GM12801 (cell line): ENCODE results near the gene SNX30.

Experiments
- TF ChIP-seq, protein P1 (sequence below): IDR thresholded peaks from one replicate; pipeline ENCODE4 v1.5.1; 2011; ENCODE audit warnings: control low read depth; ENCODE audit not compliant: insufficient read length; ENCODE audit errors: extremely low read depth

Gene SNX30

DNA sequence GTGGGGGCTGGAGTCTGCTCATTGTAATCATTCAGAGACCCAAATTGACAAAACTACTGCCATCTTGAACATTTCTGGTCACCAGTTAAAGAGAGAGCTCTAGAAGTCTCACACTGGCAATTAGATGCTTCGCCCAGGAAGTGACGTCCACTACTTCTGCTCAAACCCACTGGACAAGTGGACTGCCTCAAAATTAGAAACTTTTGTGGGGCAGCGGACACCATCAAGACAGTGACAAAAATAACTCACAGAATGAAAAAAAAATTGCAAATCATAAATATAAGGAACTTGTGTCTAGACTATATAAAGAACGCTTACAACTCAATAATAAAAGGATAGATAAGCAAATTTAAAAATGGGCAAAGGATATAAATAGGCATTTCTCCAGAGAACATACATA lies 149.9 kb downstream of the SNX30 start:
- TF ChIP-seq, protein P1, sequence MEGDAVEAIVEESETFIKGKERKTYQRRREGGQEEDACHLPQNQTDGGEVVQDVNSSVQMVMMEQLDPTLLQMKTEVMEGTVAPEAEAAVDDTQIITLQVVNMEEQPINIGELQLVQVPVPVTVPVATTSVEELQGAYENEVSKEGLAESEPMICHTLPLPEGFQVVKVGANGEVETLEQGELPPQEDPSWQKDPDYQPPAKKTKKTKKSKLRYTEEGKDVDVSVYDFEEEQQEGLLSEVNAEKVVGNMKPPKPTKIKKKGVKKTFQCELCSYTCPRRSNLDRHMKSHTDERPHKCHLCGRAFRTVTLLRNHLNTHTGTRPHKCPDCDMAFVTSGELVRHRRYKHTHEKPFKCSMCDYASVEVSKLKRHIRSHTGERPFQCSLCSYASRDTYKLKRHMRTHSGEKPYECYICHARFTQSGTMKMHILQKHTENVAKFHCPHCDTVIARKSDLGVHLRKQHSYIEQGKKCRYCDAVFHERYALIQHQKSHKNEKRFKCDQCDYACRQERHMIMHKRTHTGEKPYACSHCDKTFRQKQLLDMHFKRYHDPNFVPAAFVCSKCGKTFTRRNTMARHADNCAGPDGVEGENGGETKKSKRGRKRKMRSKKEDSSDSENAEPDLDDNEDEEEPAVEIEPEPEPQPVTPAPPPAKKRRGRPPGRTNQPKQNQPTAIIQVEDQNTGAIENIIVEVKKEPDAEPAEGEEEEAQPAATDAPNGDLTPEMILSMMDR: no peak

DNA sequence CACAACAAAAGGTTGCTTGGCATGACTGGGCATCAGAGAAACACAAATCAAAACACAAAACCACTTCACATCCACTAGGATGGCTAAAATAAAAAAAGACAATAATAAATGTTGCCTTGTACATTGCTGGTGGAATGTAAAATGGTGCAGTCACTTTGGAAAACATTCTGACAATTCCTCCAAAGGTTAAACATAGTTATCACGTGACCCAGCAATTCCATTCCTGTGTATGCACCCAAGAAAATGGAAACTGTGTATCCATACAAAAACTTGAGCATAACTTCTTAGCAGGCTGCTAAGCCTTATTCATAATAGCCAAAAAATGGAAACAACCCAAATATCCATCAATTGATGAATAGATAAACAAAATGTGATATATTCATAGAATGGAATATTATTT lies 150.3 kb downstream of the SNX30 start:
- TF ChIP-seq, protein P1: no peak

DNA sequence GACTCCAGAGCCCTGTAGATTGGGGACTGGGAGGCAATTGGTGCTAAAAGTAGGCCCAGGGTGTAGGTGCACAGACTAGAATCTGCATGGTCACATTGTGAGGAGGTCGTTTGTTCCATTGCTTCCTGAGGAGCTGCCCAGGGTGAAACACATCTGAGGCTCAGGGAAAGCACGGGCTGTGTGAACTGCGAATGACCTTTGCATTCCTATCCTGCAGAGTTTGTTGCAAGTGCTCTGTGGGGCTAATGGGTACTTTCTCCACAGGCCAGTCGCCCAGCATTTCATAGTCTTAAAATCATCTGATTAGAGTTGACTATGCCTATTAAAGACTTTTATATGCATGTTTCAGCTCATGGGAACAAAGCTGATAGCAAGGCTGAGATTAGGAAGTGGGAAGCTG lies 154.5 kb downstream of the SNX30 start:
- TF ChIP-seq, protein P1: no peak

DNA sequence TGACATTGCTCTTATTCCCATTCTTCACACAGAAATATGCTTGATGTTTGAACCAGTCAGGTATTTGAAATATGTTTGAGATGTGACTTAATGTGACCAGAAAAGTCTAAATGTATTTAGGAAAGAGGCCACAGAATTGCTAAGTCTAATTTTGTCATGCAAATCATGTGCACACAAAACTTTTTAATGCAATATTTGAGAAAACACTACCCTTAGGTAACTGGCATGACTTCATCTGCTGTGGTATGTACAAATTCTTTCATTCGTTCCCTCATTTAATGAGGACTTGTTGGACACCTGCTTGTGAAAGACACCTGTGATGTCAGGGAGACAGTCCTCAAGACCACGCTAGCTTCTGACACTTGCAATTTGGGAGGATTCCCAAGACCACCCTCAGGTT lies 161.2 kb downstream of the SNX30 start:
- TF ChIP-seq, protein P1: no peak

DNA sequence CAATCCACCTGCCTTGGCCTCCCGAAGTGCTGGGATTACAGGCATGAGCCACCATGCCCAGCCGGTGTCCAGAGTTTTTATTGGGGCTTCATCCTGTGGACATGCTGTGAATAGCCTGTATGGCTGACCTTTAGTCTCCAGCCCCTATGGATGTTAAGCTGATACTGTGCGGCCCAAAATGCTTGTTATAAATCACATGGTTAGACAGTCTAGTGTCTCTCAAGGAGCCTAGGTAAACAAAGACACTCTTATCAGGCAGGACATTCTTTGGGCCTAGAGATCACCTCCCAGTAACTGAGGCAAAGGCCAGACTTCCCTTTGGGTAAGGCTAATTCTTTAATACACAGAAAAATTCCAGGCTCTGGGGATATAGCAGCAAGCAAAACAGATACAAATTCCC lies 162.1 kb downstream of the SNX30 start:
- TF ChIP-seq, protein P1: no peak

DNA sequence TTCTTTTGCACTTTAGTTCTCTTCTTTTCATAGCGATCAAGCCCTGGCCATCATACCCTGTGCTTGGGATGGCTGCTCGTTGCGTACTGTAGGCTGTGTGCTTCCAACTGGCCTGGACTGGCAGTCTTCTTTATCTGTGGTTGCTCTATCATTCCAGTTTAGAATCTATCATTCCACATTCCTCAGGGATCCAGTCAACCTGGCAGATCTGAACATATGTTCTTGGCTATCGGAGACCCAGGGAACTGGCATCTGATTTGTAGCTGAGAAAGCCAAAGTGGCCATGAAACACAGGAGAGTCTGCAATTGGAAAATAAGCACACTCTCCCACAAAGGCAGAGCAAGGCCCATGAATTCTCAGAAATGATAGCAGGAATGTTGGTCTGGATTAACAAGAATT lies 162.8 kb downstream of the SNX30 start:
- TF ChIP-seq, protein P1: no peak

DNA sequence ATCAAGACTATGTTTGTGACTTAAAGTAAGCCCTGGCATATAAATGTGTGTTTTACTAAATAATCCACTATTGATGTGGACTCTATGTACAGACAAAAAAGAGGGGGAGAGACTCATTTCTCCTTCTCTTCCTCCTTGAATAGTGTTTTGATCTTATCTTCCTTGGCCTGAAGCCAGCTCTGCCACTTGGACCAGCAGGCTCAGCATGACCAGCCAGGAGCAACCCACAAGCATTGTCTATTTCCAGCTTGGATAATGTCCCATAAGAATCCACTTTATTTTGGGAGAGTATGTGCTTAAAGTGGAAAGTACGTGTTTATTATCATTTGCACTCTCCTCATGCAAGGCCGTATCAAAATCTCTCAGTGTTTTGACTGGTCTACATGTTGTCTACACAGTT lies 164.0 kb downstream of the SNX30 start:
- TF ChIP-seq, protein P1: no peak
